Measurements from ENCODE around the gene JPH2.
A peak's percentile ranks its signal among the peaks of the same experiment; 100 is the strongest.
"Not testable (repeated sequence)": the region's sequence is repeated elsewhere in the genome, so short reads cannot be mapped to it uniquely, and the experiment has no call there.

Gene JPH2

GRCh38 chr20:44153636-44154043, 33.3 kb downstream of the JPH2 start:
- peak; percentile 92 for DNase-seq

DNA sequence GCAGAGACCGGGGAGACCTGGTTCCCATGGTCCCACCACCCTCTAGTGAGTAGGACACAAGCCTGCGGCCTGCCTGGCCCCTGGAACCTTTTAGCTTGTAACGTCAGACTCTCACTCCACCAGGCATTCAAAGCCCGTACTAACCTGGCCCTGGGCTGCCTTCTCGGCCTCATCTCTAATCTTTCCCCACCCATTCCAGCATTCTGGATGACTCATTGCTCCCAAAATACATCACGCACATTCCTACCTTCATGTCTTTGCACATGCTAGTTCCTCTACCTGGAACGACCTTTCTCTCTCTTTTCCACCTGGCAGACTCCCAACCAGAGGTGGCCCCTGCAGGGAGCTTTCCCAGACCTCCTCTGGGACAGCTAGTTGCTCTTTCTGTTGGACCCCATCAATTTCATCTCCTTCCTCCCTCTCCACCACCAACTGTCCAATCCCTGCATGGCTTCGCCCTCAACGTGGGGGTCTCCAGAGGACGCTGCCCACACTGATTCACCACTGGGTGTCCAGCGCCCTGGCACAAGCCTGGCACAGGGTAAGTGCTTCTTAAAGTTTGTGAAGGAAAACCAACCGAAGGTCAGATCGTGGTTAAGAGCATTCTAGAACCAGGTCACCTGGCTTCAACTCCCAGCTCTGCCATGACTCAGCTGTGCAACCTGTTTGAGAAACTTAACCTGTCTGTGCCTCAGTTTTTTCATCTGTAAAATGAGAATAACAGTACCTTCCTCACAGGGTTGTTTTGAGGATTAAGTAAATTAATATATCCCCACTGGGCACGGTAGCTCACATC, 35.2 kb downstream of the JPH2 start:
- DNase-seq: no peak

DNA sequence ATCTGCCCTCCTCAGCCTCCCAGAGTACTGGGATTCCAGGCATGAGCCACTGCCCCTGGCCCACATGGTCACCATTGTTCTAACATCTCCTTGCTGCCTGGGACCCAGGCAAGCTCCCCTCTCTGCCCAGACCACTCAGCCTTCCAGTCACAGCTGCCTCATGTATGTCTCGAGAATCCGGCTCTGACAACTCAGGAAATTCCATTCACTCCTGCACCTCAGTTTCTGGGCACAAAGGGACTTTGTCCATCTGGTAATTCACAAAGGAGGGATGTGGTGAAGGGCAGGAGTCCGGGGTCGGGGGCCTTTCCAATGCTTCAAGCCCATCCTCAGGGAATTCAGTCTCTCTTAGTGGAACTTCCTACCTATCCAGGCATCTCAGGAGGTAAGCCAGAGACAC, 40.7 kb downstream of the JPH2 start:
- no peak for DNase-seq

GRCh38 chr20:44145131-44145775, 41.7 kb downstream of the JPH2 start:
- DNase-seq: no peak

GRCh38 chr20:44143936-44144335, 43.1 kb downstream of the JPH2 start:
- no peak for DNase-seq

DNA sequence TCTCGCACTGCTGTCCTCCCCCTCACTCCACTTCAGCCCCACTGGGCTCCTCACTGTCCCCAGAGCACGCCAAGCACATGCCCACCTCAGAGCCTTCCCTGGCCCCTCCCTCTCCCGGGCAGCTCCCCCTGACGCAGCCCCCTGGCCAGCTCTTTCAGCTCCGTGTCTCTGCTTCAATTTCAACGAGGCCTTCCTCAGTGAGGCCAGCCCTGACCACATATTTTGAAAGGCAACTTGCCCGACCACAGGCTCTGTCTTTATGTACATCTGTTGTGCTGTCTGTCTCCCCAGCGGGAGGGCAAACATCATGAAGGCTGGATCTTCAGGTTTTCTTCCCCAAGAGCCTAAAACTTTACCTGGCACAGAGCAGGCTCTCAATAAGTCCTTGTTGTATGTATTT, 44.6 kb downstream of the JPH2 start:
- peak; percentile 87 for DNase-seq

- DNase-seq: no peak
Measured at GRCh38 chr20:44141873-44142272, 45.1 kb downstream of the JPH2 start.

- no peak for DNase-seq
Measured at GRCh38 chr20:44138867-44139266, 48.1 kb downstream of the JPH2 start.

DNA sequence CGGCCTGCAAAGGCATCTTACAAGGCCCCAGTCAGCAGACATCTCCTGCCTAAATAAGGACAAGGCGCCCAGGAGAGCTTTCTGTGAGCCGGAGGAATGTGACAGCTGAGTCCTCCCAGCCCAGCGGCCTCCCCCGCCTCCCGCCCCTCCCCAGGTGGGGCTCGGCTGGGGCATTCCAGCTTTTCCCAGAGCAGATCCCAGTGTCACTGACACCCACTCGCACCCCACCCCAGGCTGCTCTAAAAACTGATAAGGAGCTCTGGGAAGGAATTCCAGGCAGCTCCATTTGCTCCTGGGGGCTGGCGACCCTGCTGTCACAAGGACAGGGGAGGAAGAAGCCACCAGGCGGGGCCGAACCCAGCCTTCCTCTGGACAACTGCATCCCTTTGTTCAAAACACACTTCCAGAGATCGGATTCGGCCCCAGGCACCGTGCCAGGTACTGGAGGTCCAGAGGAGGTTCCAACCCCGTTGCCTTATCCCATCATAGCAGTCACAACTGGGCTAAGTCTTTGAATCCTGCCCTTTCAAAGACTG, 49.7 kb downstream of the JPH2 start:
- DNase-seq: peak; percentile 95

GRCh38 chr20:44136579-44137265, 50.3 kb downstream of the JPH2 start:
- DNase-seq: no peak

DNA sequence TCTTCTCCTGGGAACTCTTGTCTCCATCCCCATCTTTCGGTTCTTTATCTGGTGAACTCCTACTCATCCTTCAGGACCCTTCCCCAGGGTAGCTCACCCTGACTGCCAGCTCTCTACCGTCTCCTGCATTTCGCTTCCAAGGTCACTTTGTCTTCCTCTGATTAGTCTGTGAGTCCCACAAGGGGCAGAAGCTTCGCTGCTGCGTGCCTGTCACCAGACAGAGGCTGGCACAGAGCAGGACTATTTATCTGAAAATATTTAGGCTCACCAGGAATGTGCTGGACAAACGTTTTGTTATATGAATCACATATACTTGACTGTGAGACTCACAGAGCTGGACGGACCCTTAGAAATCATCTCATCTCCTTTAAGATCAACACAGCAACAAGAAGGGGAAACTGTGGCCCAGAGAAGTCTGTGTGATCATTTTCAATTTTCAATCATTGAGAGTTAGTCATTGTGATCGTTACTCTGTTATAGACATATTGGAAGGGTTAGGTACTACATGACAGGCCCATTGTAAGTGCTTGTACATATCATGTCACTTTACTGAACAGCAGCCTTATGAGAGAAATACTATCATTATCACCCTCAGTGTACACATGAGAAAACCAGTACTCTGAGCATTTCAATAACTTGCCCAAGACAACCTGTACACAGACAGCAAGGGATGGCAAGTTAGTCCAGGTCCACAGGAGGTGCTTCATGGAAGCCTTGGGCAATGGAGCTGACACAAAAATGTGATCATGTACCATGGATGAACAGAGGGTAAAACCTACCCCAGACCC, 51.4 kb downstream of the JPH2 start:
- DNase-seq: peak; percentile 49

- DNase-seq: no peak
Measured at GRCh38 chr20:44135012-44135412, 52.0 kb downstream of the JPH2 start.

DNA sequence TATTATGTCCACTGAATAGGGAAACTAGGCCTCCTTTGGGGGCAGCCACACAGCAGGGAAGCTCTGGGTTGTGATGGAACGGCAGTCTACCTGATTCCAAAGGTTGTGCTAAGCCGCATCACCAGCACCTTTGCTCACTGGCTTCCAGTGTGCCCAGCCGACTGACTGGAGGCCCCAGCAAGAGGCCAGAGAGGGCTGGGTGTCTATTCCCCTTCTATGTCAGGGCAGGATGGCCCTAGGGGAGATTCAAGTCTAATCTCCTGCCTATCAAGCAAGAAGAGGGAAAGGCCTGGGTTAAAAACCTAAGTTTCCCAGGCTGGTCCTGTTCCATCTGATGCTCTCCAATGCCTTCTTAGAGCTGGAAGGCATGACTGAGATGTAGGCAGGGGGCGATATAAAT, 53.6 kb downstream of the JPH2 start:
- DNase-seq: no peak

GRCh38 chr20:44131704-44132103, 55.3 kb downstream of the JPH2 start:
- DNase-seq: no peak

DNA sequence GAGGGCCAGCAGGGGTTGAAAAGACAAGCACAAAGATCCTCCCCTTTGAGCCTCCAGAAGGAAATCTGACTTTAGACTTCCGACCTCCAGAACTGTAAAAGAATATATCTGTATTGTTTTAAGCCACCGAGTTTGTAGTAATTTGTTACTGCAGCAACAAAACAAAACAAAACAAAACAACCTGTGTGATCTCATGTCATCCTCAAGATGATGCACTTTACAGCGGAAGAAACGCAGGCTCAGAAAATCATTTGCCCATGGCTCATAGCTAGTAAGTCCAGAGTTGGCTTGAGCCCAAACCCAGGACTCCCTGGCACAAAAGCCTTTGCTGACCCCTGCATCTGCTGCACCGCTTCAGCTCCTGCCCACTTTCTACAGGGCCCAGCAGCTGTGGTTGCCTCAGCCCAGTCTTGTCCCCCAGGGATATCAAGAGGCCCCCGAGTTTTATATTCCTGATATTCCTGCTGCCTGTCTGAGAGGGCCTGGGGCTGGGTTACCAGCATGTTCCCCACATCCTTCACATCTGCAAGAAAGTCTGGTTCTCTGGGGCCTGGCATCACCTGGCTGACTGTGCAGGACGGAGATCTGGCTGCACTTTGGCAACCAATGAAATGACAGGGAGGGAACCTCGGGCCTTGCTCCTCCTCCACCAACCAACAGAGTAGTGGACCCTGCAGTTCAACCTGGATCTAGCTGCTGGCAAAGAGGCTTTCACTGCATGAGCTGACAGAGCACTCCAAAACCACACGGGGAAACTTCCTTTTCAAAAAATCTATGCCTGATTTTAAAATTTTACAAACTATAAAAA, 56.9 kb downstream of the JPH2 start:
- no peak for DNase-seq

- DNase-seq: not testable (repeated sequence)
Measured at GRCh38 chr20:44129300-44129699, 57.7 kb downstream of the JPH2 start.

DNA sequence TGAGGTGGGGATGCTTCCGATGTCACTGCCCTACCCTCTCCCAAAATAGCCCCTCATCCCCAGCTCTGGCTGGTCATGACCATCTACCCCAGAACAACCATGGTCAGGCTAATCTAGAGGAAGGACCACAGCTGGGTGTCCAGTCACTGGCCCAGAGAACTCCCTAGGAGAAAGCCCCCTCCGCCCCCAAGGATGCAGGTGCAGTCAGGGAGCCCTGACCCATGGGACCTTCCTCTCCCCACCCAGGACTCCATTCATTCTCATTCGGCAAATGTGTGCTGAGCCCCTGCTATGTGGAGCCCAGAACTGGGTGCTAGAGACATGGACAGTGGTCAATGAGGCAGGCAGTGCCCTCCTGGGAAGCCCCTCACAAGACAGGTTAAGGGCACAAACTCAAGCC, 60.5 kb downstream of the JPH2 start:
- DNase-seq: no peak

DNA sequence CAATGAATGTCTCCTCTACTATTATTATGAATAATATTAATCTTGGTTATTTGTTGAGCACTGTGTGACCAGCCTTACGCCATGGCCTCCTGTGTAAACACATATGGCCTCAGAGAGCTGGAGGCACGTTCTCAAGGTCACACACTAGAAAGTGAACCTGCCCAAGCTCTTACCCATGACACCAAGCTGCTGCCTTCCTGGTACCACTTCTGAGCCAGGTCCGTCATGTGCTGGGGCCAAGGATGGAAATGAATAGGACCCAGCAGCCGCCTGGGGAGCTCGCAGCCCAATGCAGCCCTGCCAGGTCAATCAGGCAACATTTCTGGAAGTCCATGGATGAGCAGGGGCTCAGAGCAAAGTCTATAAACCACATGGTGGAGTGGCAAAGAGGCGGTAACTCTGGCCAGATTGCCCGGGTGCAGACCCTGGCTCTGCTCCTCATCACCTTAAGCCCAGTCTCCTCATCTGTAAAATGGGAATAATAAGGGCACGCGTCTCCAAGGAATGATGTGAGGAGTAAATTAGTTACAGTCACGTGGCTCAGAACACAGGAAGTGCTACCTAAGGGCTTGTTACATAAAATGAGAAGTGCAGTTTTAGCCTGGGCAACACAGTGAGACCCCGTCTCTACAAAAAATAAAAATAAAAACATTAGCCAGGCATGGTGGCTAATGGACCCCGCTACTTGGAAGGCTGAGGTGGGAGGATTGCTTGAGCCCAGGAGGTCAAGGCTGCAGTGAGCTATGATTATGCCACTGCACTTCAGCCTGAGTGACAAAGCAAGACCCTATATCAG, 61.5 kb downstream of the JPH2 start:
- DNase-seq: no peak

DNA sequence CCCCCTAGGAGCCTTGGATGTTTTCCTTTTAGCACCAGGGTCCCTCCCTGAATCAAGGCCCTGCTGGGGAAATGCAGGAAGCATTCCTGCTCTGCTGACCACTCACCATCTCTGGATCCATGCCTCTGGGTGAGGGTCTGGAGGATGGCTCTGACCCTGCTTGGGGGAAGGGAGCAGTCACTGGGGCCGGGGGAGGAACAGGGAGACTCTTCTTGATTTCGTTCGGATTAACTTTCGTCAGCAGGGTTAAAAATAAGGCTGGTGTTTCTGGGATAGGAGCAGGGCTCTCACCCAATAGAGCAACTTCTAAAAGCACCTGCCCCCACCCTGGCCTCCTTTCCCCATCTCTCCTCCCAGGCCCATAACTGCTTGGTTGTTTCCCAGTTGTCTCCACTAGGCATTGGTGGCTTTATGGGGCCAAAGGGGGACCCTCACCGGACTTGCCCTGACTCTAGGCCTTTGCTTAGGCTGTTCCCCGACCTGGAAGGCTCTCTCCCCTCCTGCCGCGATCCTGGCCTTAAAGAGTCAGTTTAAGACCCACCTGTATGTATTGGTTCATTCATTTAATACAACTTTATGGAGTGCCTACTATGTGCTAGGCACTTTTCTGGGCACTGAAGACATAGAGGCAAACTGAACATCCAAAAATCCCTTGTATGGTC, 63.0 kb downstream of the JPH2 start:
- no peak for DNase-seq

DNA sequence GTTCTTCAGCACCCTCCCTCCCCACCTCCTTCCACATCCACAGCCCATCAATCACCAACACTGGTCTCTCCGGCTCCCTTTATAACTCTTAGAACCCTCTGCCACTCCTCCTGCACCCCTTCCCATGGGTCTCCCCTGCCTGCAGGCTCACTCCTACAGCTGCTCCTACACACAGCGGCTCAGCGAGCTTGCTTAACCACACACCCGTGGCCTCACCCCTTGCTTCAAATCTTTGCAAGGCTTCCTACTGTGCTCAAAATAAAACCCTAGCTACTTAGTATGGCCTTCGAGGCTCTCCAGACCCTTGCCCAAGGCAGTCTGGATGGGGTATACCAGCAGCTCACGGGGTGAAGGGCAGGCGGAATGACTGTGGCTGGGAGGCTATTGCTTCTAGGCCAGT, 63.7 kb downstream of the JPH2 start:
- DNase-seq: no peak

Data from fibroblast of skin of scalp (primary cell).